ENCODE data around the gene CTXN1.

The CTXN1 gene

GRCh38 chr19:7901337-7901736 lies 24.6 kb downstream of the CTXN1 start:
- no peak for TF ChIP-seq CTCF (IDR thresholded peaks at IDR 0.05; ENCODE audit: low read length, missing control alignments)
- no peak for DNase-seq (ENCODE audit: low read depth)

GRCh38 chr19:7900931-7901330 lies 25.0 kb downstream of the CTXN1 start:
- no peak for TF ChIP-seq CTCF (IDR thresholded peaks at IDR 0.05; ENCODE audit: low read length, missing control alignments)
- no peak for DNase-seq (ENCODE audit: low read depth)
- H3K4me3 ChIP-seq (replicated peaks; ENCODE audit: low read depth, low read length) = no peak overlapping the region

More at GRCh38 chr19:7901337-7901736, 24.6 kb downstream of the CTXN1 start:
- no peak overlapping the region for H3K4me3 ChIP-seq (replicated peaks; ENCODE audit: low read depth, low read length)

- H3K4me3 ChIP-seq (replicated peaks; ENCODE audit: low read depth, low read length) = no peak overlapping the region
- no peak for TF ChIP-seq CTCF (IDR thresholded peaks at IDR 0.05; ENCODE audit: low read length, missing control alignments)
- no peak for DNase-seq (ENCODE audit: low read depth)
Observed at GRCh38 chr19:7900401-7900870, 25.5 kb downstream of the CTXN1 start.

- H3K4me3 ChIP-seq (replicated peaks; ENCODE audit: low read depth, low read length) = no peak overlapping the region
- no peak for TF ChIP-seq CTCF (IDR thresholded peaks at IDR 0.05; ENCODE audit: low read length, missing control alignments)
- DNase-seq (ENCODE audit: low read depth) = no peak
Observed at GRCh38 chr19:7899751-7900378, 26.1 kb downstream of the CTXN1 start.

- no peak for DNase-seq (ENCODE audit: low read depth)
Observed at GRCh38 chr19:7898967-7899366, 27.0 kb downstream of the CTXN1 start.

GRCh38 chr19:7897292-7897691 lies 28.6 kb downstream of the CTXN1 start:
- no peak overlapping the region for H3K4me3 ChIP-seq (replicated peaks; ENCODE audit: low read depth, low read length)
- no peak for TF ChIP-seq CTCF (IDR thresholded peaks at IDR 0.05; ENCODE audit: low read length, missing control alignments)
- DNase-seq (ENCODE audit: low read depth) = no peak

More at GRCh38 chr19:7898967-7899366, 27.0 kb downstream of the CTXN1 start:
- no peak overlapping the region for H3K4me3 ChIP-seq (replicated peaks; ENCODE audit: low read depth, low read length)
- no peak for TF ChIP-seq CTCF (IDR thresholded peaks at IDR 0.05; ENCODE audit: low read length, missing control alignments)

- no peak overlapping the region for H3K4me3 ChIP-seq (replicated peaks; ENCODE audit: low read depth, low read length)
- TF ChIP-seq CTCF (IDR thresholded peaks at IDR 0.05; ENCODE audit: low read length, missing control alignments) = no peak
- DNase-seq (ENCODE audit: low read depth) = no peak
Observed at GRCh38 chr19:7895565-7895964, 30.4 kb downstream of the CTXN1 start.

Measured in fibroblast of pulmonary artery (primary cell).